ENCODE results near the gene HRH2.

DNA sequence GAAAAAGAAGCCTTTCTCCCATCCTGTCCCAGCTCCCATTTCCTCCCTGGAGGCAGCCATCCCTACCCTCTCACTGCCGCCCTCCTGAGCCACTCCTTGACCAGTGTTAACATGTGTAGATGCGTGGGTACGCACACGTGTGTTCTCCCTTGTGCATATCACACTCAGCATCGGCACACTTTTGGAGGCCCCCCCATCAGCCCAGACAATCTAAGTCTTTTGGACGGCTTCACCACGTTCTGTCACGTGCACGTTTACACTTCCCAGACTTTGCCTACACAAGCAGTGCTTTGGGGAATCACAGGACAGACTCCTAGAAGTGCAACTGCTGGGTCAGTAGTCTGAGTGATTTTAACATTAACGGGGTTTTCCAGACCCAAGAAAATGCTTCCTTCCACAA, 18.0 kb downstream of the HRH2 start:
- TF ChIP-seq POLR2AphosphoS5 (IDR thresholded peaks at IDR 0.05; ENCODE audit: borderline replicate concordance, low read depth, low read length) (no peak), EZH2 (IDR thresholded peaks at IDR 0.05) (no peak), FOXP2 (optimal IDR thresholded peaks at IDR 0.05; ENCODE audit: control extremely low read depth, extremely low read length, insufficient read depth) (no peak)

Data from SK-N-MC (cell line).